KMS-11 (cell line): ENCODE results near the gene ZDHHC5.
"Not testable (repeated sequence)": the region's sequence is repeated elsewhere in the genome, so short reads cannot be mapped to it uniquely, and the experiment has no call there.

Experiments used
- H2AFZ ChIP-seq: fragments of 200-600 bp; sonication (generic); 2 replicates; pipeline ENCODE4 v1.6.1; 2016; ENCODE audit warnings: antibody characterized with exemption, mixed run types, low read depth
- H3K27ac ChIP-seq: fragments of 200-600 bp; sonication (generic); 2 replicates; pipeline ENCODE4 v1.6.1; 2016; ENCODE audit warnings: mild to moderate bottlenecking, mixed run types
- H3K27me3 ChIP-seq: fragments of 200-600 bp; sonication (generic); 2 replicates; pipeline ENCODE4 v1.6.1; 2017; ENCODE audit warnings: mild to moderate bottlenecking, low read depth, mixed run types, moderate library complexity; ENCODE audit not compliant: insufficient read depth
- H3K36me3 ChIP-seq: fragments of 200-600 bp; sonication (generic); 2 replicates; pipeline ENCODE4 v1.6.1; 2017; ENCODE audit warnings: mild to moderate bottlenecking, mixed run types; ENCODE audit not compliant: insufficient read depth
- H3K4me1 ChIP-seq: fragments of 200-600 bp; sonication (generic); 2 replicates; pipeline ENCODE4 v1.6.1; 2016; ENCODE audit warnings: mild to moderate bottlenecking, low read depth, mixed run types; ENCODE audit not compliant: poor library complexity, severe bottlenecking
- H3K4me2 ChIP-seq: fragments of 200-600 bp; sonication (generic); 2 replicates; pipeline ENCODE4 v1.7.0; 2016; ENCODE audit warnings: mild to moderate bottlenecking, mixed run types
- H3K4me3 ChIP-seq: fragments of 200-600 bp; sonication (generic); IDR thresholded peaks from 2 replicates; pipeline ENCODE4 v1.6.1; 2017; ENCODE audit warnings: low read depth, low read length, mixed read lengths; ENCODE audit not compliant: insufficient read depth
- H3K79me2 ChIP-seq: fragments of 200-600 bp; sonication (generic); 2 replicates; pipeline ENCODE4 v1.6.1; 2016; ENCODE audit warnings: low read depth, mixed run types; ENCODE audit not compliant: insufficient read depth
- H3K9ac ChIP-seq: fragments of 200-600 bp; sonication (generic); 2 replicates; pipeline ENCODE4 v1.6.1; 2016; ENCODE audit warnings: mild to moderate bottlenecking, mixed run types
- H4K20me1 ChIP-seq: fragments of 200-600 bp; sonication (generic); 2 replicates; pipeline ENCODE4 v1.6.1; 2016; ENCODE audit warnings: mild to moderate bottlenecking, mixed run types; ENCODE audit not compliant: insufficient read depth
- CTCF ChIP-seq: fragments of 200-600 bp; sonication (generic); conservative IDR thresholded peaks from 2 replicates; pipeline ENCODE4 v1.6.1; 2017; ENCODE audit warnings: low read depth, mild to moderate bottlenecking, antibody characterized with exemption, low read length, moderate library complexity, mixed read lengths

ZDHHC5 gene

GRCh38 chr11:57648801-57649735 is 18.8 kb upstream of the ZDHHC5 start:
- Histone ChIP-seq H3K27ac (no peak overlapping the region), H2AFZ (no peak overlapping the region), H3K27me3 (peaks cover 25% of the 10 kb centered on the region), H3K9ac (no peak overlapping the region), H4K20me1 (no peaks in the 10 kb centered on the region), H3K4me1 (no peaks in the 10 kb centered on the region), H3K4me3 (no peak overlapping the region), H3K36me3 (no peaks in the 10 kb centered on the region), H3K4me2 (no peak overlapping the region), H3K79me2 (no peaks in the 10 kb centered on the region)
- TF ChIP-seq CTCF, result no peak

- Histone ChIP-seq H3K79me2 (no peaks in the 10 kb centered on the region), H3K4me3 (no peak within 1 kb of the TSS), H3K36me3 (no peaks in the 10 kb centered on the region), H3K27me3 (peaks cover 25% of the 10 kb centered on the region), H3K4me2 (no peak within 1 kb of the TSS), H3K4me1 (no peaks in the 10 kb centered on the region), H3K27ac (no peak within 1 kb of the TSS), H3K9ac (no peak within 1 kb of the TSS), H4K20me1 (no peaks in the 10 kb centered on the region), H2AFZ (no peak within 1 kb of the TSS)
- TF ChIP-seq CTCF, result no peak
Observed at GRCh38 chr11:57649826-57650738, 17.8 kb upstream of the ZDHHC5 start, which contains the start of gene YPEL4. Gene YPEL4, minus strand, starts transcription at chr11:57649912. Its CDS starts 2,805 bp downstream, at chr11:57647107.

GRCh38 chr11:57650739-57651090 is 17.2 kb upstream of the ZDHHC5 start:
- Histone ChIP-seq H4K20me1 (no peaks in the 10 kb centered on the region), H3K4me3 (no peak overlapping the region), H3K36me3 (no peaks in the 10 kb centered on the region), H3K27ac (no peak overlapping the region), H3K4me2 (no peak overlapping the region), H3K79me2 (no peaks in the 10 kb centered on the region), H3K4me1 (no peaks in the 10 kb centered on the region), H3K27me3 (peaks cover 25% of the 10 kb centered on the region), H2AFZ (no peak overlapping the region), H3K9ac (no peak overlapping the region)
- no peak for TF ChIP-seq CTCF

GRCh38 chr11:57651408-57651807 is 16.5 kb upstream of the ZDHHC5 start:
- no peak overlapping the region for H3K9ac ChIP-seq
- no peaks in the 10 kb centered on the region for H4K20me1 ChIP-seq
- no peaks in the 10 kb centered on the region for H3K79me2 ChIP-seq
- H3K4me1 ChIP-seq, result peaks cover 3% of the 10 kb centered on the region
- H2AFZ ChIP-seq, result no peak overlapping the region
- H3K27ac ChIP-seq, result no peak overlapping the region
- H3K36me3 ChIP-seq, result no peaks in the 10 kb centered on the region
- H3K27me3 ChIP-seq, result peaks cover 22% of the 10 kb centered on the region
- no peak for TF ChIP-seq CTCF
- H3K4me2 ChIP-seq, result no peak overlapping the region
- H3K4me3 ChIP-seq, result no peak overlapping the region

GRCh38 chr11:57652230-57652629 is 15.7 kb upstream of the ZDHHC5 start:
- not testable (repeated sequence) for H3K36me3 ChIP-seq, H3K9ac ChIP-seq, H3K79me2 ChIP-seq, H2AFZ ChIP-seq, H4K20me1 ChIP-seq, H3K27ac ChIP-seq, H3K4me2 ChIP-seq, H3K4me1 ChIP-seq, H3K4me3 ChIP-seq
- H3K27me3 ChIP-seq, result peaks cover 20% of the 10 kb centered on the region
